Tibial nerve (tissue), 3 donors: ENCODE results near the gene CABP4.

Experiments
- CTCF ChIP-seq, 5 experiments: fragments of 200-600 bp in 3 of 5; fragments of 450-650 bp in 2 of 5; sonication (generic) in 3 of 5; IDR thresholded peaks; one replicate each; pipeline ENCODE4 v1.5.1; 2016 to 2019; ENCODE audit warnings: antibody characterized with exemption in 5 of 5, mild to moderate bottlenecking in 3 of 5, moderate library complexity in 2 of 5
- POLR2A ChIP-seq, 2 donors: fragments of 450-650 bp; IDR thresholded peaks; one replicate each; pipeline ENCODE4 v1.6.1; 2017; ENCODE audit warnings: antibody characterized with exemption in 2 of 2, mild to moderate bottlenecking in 2 of 2, moderate library complexity in 2 of 2

GRCh38 chr11:67410984-67411784, 44.0 kb upstream of the CABP4 start:
- TF ChIP-seq CTCF (IDR thresholded peaks at IDR 0.05) (no peak), POLR2A (IDR thresholded peaks at IDR 0.05) (no peak)
